ENCODE measurements around the gene PTPA.
A peak's percentile ranks its signal among the peaks of the same experiment; 100 is the strongest.

PTPA gene

DNA sequence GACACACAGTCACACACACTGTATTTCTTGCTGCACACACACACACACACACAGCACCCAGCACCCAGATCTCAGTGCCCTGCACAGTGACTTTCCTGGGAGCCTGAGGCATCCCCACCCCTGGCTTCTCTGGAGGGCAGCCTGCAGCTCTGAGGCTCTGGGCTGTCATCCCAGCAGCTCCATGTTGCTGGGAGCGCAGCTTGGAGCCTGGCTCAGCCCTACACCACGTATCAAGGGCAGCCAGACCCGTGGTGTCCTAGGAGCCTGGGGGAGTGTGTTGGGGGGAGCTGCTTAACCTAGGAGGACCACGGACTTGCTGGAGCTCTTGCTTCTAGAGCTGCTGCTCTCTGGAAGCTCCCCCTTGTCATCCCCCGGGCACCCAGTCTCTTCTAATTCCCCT, 61.6 kb downstream of the PTPA start:
- DNase-seq (ENCODE audit: low read depth, low spot score) = no peak
- Histone ChIP-seq H3K9me3 (ENCODE audit: insufficient read depth, low read length) (no peaks in the 10 kb centered on the region), H3K9ac (ENCODE audit: insufficient read length, low read depth) (peak overlapping the region; percentile 94), H3K4me3 (ENCODE audit: insufficient read length, low read depth) (no peak overlapping the region), H3K27me3 (ENCODE audit: insufficient read depth, insufficient read length) (peaks cover 25% of the 10 kb centered on the region), H3K4me1 (ENCODE audit: insufficient read depth, insufficient read length) (peaks cover 24% of the 10 kb centered on the region), H3K36me3 (ENCODE audit: insufficient read depth, insufficient read length, low read length) (peaks cover 6% of the 10 kb centered on the region)
- TF ChIP-seq SUZ12 (IDR thresholded peaks at IDR 0.05; ENCODE audit: extremely low read depth, insufficient read depth, insufficient read length) (no peak), YY1 (IDR thresholded peaks at IDR 0.05; ENCODE audit: insufficient read depth, insufficient read length) (no peak), ZNF274 (IDR thresholded peaks at IDR 0.05; ENCODE audit: low read depth, low read length) (no peak)

DNA sequence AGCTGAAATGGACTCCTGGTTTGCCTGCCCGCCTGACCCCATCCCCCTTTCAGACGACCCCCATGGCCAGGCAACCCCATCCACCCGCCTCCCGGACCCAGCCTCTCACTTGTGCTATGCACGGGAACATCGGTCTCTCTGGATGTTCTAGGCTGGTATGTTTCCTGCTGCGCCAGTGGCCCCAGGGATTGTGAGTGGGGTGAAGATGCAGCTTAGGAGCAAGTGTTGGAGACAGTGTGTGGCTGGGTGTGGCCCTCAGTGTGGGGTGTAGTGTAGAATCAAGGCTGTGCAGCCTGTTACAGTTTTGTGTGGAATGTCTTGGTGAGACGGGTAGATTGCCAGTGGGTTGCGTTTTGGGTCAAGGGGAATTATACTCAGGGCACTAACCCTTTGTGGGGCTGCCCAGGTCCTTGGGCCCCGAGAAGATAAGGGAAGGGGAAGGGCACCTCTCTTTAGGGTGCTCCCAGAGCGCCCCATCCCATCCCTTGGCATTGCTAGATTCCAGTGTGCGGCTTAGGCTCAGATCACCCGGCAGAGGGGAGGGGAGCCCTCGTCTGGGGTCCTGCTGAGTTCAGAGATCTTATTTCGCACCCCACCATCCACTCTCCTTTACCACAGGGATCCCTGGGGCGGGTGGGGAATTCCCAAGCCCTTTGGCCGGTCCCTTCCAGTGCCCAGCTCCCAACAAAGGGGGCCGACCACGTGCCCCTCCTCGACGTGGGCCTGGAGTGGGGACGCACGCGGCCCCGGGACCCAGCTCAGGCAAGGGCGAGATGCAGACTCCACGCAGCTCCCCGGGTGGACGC, 62.3 kb downstream of the PTPA start:
- H3K4me1 ChIP-seq (ENCODE audit: insufficient read depth, insufficient read length) = peaks cover 22% of the 10 kb centered on the region
- no peaks in the 10 kb centered on the region for H3K9me3 ChIP-seq (ENCODE audit: insufficient read depth, low read length)
- peak overlapping the region; percentile 94 for H3K9ac ChIP-seq (ENCODE audit: insufficient read length, low read depth)
- DNase-seq (ENCODE audit: low read depth, low spot score) = no peak
- H3K27me3 ChIP-seq (ENCODE audit: insufficient read depth, insufficient read length) = peaks cover 25% of the 10 kb centered on the region
- no peak for TF ChIP-seq SUZ12 (IDR thresholded peaks at IDR 0.05; ENCODE audit: extremely low read depth, insufficient read depth, insufficient read length)
- TF ChIP-seq ZNF274 (IDR thresholded peaks at IDR 0.05; ENCODE audit: low read depth, low read length) = no peak
- TF ChIP-seq YY1 (IDR thresholded peaks at IDR 0.05; ENCODE audit: insufficient read depth, insufficient read length) = no peak
- H3K4me3 ChIP-seq (ENCODE audit: insufficient read length, low read depth) = peak overlapping the region; percentile 42
- peaks cover 6% of the 10 kb centered on the region for H3K36me3 ChIP-seq (ENCODE audit: insufficient read depth, insufficient read length, low read length)

DNA sequence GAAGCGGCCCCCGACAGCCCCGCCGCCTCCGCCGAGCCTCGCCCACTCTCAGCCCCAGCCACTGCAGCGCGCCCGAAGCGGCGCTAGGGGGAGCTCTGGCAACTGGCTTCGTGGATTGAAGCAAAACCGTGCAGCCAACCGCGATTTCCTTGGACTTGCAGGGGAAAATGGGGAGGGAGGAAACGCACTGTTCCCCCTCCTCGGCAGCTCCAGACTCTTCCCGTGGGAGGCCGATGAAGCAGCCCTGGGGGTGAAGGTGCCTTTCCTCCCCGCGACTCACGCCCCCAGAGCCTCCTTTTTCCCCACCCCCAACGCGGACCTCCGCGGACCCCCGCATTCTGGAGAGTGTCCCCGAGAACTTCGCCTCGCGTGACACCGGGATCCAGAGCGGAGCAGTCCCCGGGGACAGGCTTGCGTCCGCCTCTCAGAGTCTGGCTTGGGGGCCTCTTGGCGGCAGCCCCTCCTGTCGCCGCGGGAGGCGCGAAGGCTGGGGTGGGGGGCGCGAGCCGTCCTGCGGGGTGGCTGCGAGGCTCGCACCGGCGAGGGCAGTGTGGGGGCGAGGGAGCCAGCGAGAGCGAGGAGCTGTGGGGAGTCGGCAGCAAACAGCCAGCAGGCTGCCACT, 63.0 kb downstream of the PTPA start:
- TF ChIP-seq YY1 (IDR thresholded peaks at IDR 0.05; ENCODE audit: insufficient read depth, insufficient read length) (no peak), ZNF274 (IDR thresholded peaks at IDR 0.05; ENCODE audit: low read depth, low read length) (no peak), SUZ12 (IDR thresholded peaks at IDR 0.05; ENCODE audit: extremely low read depth, insufficient read depth, insufficient read length) (no peak)
- peaks cover 22% of the 10 kb centered on the region for H3K4me1 ChIP-seq (ENCODE audit: insufficient read depth, insufficient read length)
- H3K4me3 ChIP-seq (ENCODE audit: insufficient read length, low read depth) = peak overlapping the region; percentile 42
- peaks cover 6% of the 10 kb centered on the region for H3K36me3 ChIP-seq (ENCODE audit: insufficient read depth, insufficient read length, low read length)
- no peaks in the 10 kb centered on the region for H3K9me3 ChIP-seq (ENCODE audit: insufficient read depth, low read length)
- no peak for DNase-seq (ENCODE audit: low read depth, low spot score)
- H3K27me3 ChIP-seq (ENCODE audit: insufficient read depth, insufficient read length) = peaks cover 25% of the 10 kb centered on the region
- peak overlapping the region; percentile 94 for H3K9ac ChIP-seq (ENCODE audit: insufficient read length, low read depth)

DNA sequence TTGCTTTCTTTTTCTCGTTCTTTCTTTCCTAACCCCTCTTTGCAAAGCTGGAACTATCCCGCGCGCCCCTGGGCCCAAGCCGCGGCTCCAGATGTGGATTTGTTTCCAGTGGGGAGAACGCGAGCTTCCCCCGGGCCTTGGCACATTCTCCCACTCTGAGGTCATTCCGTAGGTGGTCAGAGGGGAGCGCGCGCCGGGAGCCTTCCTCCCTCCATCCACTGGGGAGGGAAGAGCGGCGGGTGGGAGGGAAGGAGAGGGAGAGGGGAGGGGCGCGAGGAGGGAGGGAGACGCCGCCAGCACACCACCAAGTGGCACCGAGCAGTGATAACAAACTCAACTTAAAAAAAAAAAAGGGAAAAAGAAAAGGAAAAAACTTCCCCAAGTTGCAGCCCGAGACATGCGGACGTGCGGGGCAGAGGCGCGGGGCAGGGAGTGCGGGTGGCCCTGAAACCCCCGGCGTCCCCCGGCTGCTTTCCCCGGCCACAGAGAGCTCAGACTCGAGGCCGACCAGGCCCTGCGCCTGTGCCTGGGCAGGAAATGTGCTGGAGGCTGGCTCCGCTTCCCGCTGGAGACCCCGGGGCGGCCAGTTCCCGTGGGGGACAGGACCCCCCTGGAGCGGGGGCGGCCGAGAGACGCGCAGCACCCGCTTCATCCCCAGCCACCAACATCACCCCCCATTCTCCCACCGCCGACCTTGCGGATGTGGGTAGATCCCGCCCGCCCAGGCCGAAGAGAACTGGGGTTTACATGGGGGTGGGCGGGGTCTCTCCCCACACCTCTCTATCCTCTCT, 63.7 kb downstream of the PTPA start:
- peaks cover 28% of the 10 kb centered on the region for H3K4me1 ChIP-seq (ENCODE audit: insufficient read depth, insufficient read length)
- no peaks in the 10 kb centered on the region for H3K9me3 ChIP-seq (ENCODE audit: insufficient read depth, low read length)
- peak overlapping the region; percentile 94 for H3K9ac ChIP-seq (ENCODE audit: insufficient read length, low read depth)
- H3K4me3 ChIP-seq (ENCODE audit: insufficient read length, low read depth) = peak overlapping the region; percentile 42
- DNase-seq (ENCODE audit: low read depth, low spot score) = no peak
- peaks cover 6% of the 10 kb centered on the region for H3K36me3 ChIP-seq (ENCODE audit: insufficient read depth, insufficient read length, low read length)
- TF ChIP-seq SUZ12 (IDR thresholded peaks at IDR 0.05; ENCODE audit: extremely low read depth, insufficient read depth, insufficient read length) (no peak), YY1 (IDR thresholded peaks at IDR 0.05; ENCODE audit: insufficient read depth, insufficient read length) (no peak), ZNF274 (IDR thresholded peaks at IDR 0.05; ENCODE audit: low read depth, low read length) (no peak)
- H3K27me3 ChIP-seq (ENCODE audit: insufficient read depth, insufficient read length) = peaks cover 32% of the 10 kb centered on the region

DNA sequence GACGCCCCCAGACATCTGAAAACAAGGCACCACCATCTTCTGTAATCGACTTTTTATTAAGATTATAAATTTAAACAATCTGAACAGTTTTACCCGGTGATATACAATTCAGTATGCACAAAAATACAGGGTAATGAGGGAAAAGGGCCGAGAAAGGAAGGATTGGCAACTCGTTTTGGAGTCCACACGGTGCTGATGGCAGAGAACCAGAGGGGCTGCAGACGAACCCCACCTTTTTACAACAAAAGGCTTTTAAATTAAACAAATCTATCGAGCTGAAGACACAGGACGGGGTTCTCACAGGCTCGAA, 64.3 kb downstream of the PTPA start:
- Histone ChIP-seq H3K27me3 (ENCODE audit: insufficient read depth, insufficient read length) (peaks cover 38% of the 10 kb centered on the region), H3K9ac (ENCODE audit: insufficient read length, low read depth) (peak overlapping the region; percentile 94), H3K36me3 (ENCODE audit: insufficient read depth, insufficient read length, low read length) (peaks cover 6% of the 10 kb centered on the region), H3K4me1 (ENCODE audit: insufficient read depth, insufficient read length) (peaks cover 27% of the 10 kb centered on the region), H3K4me3 (ENCODE audit: insufficient read length, low read depth) (peak overlapping the region; percentile 42), H3K9me3 (ENCODE audit: insufficient read depth, low read length) (no peaks in the 10 kb centered on the region)
- no peak for TF ChIP-seq ZNF274 (IDR thresholded peaks at IDR 0.05; ENCODE audit: low read depth, low read length)
- no peak for TF ChIP-seq SUZ12 (IDR thresholded peaks at IDR 0.05; ENCODE audit: extremely low read depth, insufficient read depth, insufficient read length)
- TF ChIP-seq YY1 (IDR thresholded peaks at IDR 0.05; ENCODE audit: insufficient read depth, insufficient read length) = no peak
- no peak for DNase-seq (ENCODE audit: low read depth, low spot score)

DNA sequence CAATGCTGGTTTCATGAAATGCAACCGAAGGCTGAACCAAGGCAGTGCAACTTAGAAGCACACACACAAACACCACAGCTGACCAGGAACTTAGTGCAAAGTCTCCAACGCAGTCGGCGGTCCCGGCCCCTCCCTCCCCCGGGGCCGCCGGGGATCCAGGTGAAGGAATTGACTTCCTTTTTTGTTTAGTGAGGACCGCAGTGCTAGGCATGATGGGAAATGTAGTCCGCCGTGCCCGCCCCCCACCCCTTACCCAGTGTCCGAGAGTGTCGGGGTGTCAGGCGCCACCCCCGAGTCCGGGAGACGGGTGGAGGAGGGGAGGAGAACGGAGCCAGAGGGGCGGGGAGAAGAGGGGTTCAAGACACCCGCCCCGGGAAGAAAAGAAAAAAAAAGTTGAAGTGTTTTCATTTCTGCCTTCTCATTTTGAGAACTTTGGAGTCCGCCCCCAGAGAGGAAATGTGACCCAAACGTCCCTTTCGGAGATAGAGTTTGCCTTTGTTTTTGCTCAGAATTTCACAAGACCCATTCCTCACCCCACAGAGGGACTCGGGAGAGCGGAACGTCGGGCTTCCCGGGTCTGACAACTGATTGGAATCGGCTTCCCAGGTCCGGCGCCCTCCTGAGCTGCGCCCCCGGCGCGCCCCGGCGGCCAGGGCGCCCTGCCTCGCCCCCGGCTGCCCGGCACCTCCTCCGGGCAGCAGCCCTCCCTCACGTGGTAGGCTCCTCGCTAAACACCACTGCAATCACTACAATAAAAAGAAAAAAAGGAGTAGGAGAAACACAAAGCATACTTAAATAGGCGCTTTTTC, 64.8 kb downstream of the PTPA start:
- no peak for DNase-seq (ENCODE audit: low read depth, low spot score)
- Histone ChIP-seq H3K4me3 (ENCODE audit: insufficient read length, low read depth) (peak overlapping the region; percentile 85), H3K9me3 (ENCODE audit: insufficient read depth, low read length) (no peaks in the 10 kb centered on the region), H3K27me3 (ENCODE audit: insufficient read depth, insufficient read length) (peaks cover 43% of the 10 kb centered on the region), H3K4me1 (ENCODE audit: insufficient read depth, insufficient read length) (peaks cover 29% of the 10 kb centered on the region), H3K36me3 (ENCODE audit: insufficient read depth, insufficient read length, low read length) (peaks cover 6% of the 10 kb centered on the region), H3K9ac (ENCODE audit: insufficient read length, low read depth) (peak overlapping the region; percentile 94)
- no peak for TF ChIP-seq SUZ12 (IDR thresholded peaks at IDR 0.05; ENCODE audit: extremely low read depth, insufficient read depth, insufficient read length)
- TF ChIP-seq ZNF274 (IDR thresholded peaks at IDR 0.05; ENCODE audit: low read depth, low read length) = no peak
- no peak for TF ChIP-seq YY1 (IDR thresholded peaks at IDR 0.05; ENCODE audit: insufficient read depth, insufficient read length)
